ENCODE data around the gene CDH2.

The CDH2 gene

DNA sequence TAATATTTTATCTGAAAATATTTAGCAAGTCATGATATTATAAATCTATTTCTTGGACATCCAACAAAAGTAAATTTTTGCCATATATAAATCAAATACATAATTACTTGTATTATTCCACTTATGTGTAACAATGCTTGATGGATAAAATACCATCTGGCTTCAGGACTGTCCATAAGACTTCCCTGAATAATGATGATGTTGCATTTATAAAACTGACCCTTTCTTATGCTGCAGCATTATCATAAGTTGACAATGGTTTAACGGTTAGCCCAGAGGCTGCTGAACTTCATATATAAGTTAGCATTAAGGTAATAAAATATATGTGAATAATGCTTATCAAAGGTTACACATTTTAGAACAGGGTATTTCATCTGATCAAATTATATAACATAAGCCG is 95.4 kb downstream of the CDH2 start:
- Histone ChIP-seq H3K9me2 (replicated peaks; ENCODE audit: insufficient read depth, low read length) (no peaks in the 10 kb centered on the region), H3K4me2 (ENCODE audit: low read depth, low read length, poor library complexity, severe bottlenecking) (no peak overlapping the region), H3K9ac (ENCODE audit: low read length) (no peak overlapping the region), H3K36me3 (ENCODE audit: low read length) (no peaks in the 10 kb centered on the region), H3K27ac (ENCODE audit: low read depth, low read length) (no peak overlapping the region), H3F3A (ENCODE audit: insufficient read depth) (no peaks in the 10 kb centered on the region), H3K79me2 (ENCODE audit: insufficient read depth, low read length) (no peaks in the 10 kb centered on the region), H4K20me1 (ENCODE audit: low read depth, low read length) (no peaks in the 10 kb centered on the region), H3K27me3 (ENCODE audit: low read length) (no peaks in the 10 kb centered on the region), H3K4me3 (ENCODE audit: insufficient read depth, low read length, poor library complexity, severe bottlenecking) (no peak overlapping the region), H3K9me3 (ENCODE audit: insufficient read depth, low read length) (no peaks in the 10 kb centered on the region), H2AFZ (ENCODE audit: low read depth, low read length, severe bottlenecking) (no peak overlapping the region)
- TF ChIP-seq, protein P1, sequence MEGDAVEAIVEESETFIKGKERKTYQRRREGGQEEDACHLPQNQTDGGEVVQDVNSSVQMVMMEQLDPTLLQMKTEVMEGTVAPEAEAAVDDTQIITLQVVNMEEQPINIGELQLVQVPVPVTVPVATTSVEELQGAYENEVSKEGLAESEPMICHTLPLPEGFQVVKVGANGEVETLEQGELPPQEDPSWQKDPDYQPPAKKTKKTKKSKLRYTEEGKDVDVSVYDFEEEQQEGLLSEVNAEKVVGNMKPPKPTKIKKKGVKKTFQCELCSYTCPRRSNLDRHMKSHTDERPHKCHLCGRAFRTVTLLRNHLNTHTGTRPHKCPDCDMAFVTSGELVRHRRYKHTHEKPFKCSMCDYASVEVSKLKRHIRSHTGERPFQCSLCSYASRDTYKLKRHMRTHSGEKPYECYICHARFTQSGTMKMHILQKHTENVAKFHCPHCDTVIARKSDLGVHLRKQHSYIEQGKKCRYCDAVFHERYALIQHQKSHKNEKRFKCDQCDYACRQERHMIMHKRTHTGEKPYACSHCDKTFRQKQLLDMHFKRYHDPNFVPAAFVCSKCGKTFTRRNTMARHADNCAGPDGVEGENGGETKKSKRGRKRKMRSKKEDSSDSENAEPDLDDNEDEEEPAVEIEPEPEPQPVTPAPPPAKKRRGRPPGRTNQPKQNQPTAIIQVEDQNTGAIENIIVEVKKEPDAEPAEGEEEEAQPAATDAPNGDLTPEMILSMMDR (IDR thresholded peaks at IDR 0.05; ENCODE audit: insufficient read depth, low read length, poor library complexity, severe bottlenecking): no peak
- TF ChIP-seq EZH2phosphoT487 (conservative IDR thresholded peaks at IDR 0.05; ENCODE audit: low read length): no peak

DNA sequence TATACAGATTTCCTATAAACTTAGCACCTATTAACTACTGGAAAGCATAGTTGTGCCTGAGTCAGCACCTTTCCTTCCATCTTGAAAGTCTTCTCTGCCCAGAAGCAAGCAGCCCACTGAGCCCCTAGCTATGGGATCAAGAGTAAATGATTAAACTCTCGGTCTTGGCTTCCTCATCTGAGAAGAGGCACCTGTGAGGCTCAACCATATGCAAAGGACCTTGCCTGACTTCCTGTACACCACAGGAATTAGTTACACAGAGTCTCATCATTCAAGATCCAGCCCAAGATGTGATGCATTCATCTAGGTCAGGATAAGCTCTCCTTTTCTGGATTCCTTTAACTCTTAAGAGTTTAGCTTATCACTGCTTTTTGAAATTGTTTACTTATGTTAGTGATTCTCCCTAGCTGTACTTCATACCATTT is 96.0 kb downstream of the CDH2 start:
- H4K20me1 ChIP-seq (ENCODE audit: low read depth, low read length): no peaks in the 10 kb centered on the region
- H3K4me2 ChIP-seq (ENCODE audit: low read depth, low read length, poor library complexity, severe bottlenecking): no peak overlapping the region
- H3K36me3 ChIP-seq (ENCODE audit: low read length): no peaks in the 10 kb centered on the region
- TF ChIP-seq, protein P1 (IDR thresholded peaks at IDR 0.05; ENCODE audit: insufficient read depth, low read length, poor library complexity, severe bottlenecking): no peak
- TF ChIP-seq EZH2phosphoT487 (conservative IDR thresholded peaks at IDR 0.05; ENCODE audit: low read length): no peak
- H3K27ac ChIP-seq (ENCODE audit: low read depth, low read length): no peak overlapping the region
- no peaks in the 10 kb centered on the region for H3F3A ChIP-seq (ENCODE audit: insufficient read depth)
- H3K79me2 ChIP-seq (ENCODE audit: insufficient read depth, low read length): no peaks in the 10 kb centered on the region
- H3K9ac ChIP-seq (ENCODE audit: low read length): no peak overlapping the region
- no peak overlapping the region for H2AFZ ChIP-seq (ENCODE audit: low read depth, low read length, severe bottlenecking)
- H3K4me3 ChIP-seq (ENCODE audit: insufficient read depth, low read length, poor library complexity, severe bottlenecking): no peak overlapping the region
- no peaks in the 10 kb centered on the region for H3K9me2 ChIP-seq (replicated peaks; ENCODE audit: insufficient read depth, low read length)
- no peaks in the 10 kb centered on the region for H3K9me3 ChIP-seq (ENCODE audit: insufficient read depth, low read length)
- no peaks in the 10 kb centered on the region for H3K27me3 ChIP-seq (ENCODE audit: low read length)

GRCh38 chr18:28079883-28080282 is 97.0 kb downstream of the CDH2 start:
- H3K27me3 ChIP-seq (ENCODE audit: low read length): no peaks in the 10 kb centered on the region
- H3K9ac ChIP-seq (ENCODE audit: low read length): no peak overlapping the region
- H3K36me3 ChIP-seq (ENCODE audit: low read length): no peaks in the 10 kb centered on the region
- TF ChIP-seq, protein P1 (IDR thresholded peaks at IDR 0.05; ENCODE audit: insufficient read depth, low read length, poor library complexity, severe bottlenecking): no peak
- TF ChIP-seq EZH2phosphoT487 (conservative IDR thresholded peaks at IDR 0.05; ENCODE audit: low read length): no peak
- H3K27ac ChIP-seq (ENCODE audit: low read depth, low read length): no peak overlapping the region
- H3K4me3 ChIP-seq (ENCODE audit: insufficient read depth, low read length, poor library complexity, severe bottlenecking): no peak overlapping the region
- no peaks in the 10 kb centered on the region for H4K20me1 ChIP-seq (ENCODE audit: low read depth, low read length)
- H2AFZ ChIP-seq (ENCODE audit: low read depth, low read length, severe bottlenecking): no peak overlapping the region
- no peaks in the 10 kb centered on the region for H3K9me2 ChIP-seq (replicated peaks; ENCODE audit: insufficient read depth, low read length)
- no peaks in the 10 kb centered on the region for H3K9me3 ChIP-seq (ENCODE audit: insufficient read depth, low read length)
- no peaks in the 10 kb centered on the region for H3F3A ChIP-seq (ENCODE audit: insufficient read depth)
- no peak overlapping the region for H3K4me2 ChIP-seq (ENCODE audit: low read depth, low read length, poor library complexity, severe bottlenecking)
- no peaks in the 10 kb centered on the region for H3K79me2 ChIP-seq (ENCODE audit: insufficient read depth, low read length)
